Astrocyte of the cerebellum (primary cell): ENCODE results near the gene LRRC45.

ENCODE experiments used
- DNase-seq: peaks from one replicate; pipeline ENCODE4 v3.0.0-alpha.2; 2011; ENCODE audit warnings: low read depth
- H3K4me3 ChIP-seq: 2 replicates; pipeline ENCODE4 v1.5.1; 2011; ENCODE audit warnings: mild to moderate bottlenecking, low read depth, low read length, moderate library complexity
- in situ Hi-C: cut with HindIII; loops from 2 replicates; pipeline ENCODE4 v1.10.0; 2017; ENCODE audit warnings: low sequenced_read_pairs
- TF ChIP-seq, protein P1 (sequence below): IDR thresholded peaks from 2 replicates; pipeline ENCODE4 v1.5.1; 2012; ENCODE audit warnings: low read length, low read depth, moderate library complexity, mild to moderate bottlenecking; ENCODE audit errors: missing control alignments

Gene LRRC45

DNA sequence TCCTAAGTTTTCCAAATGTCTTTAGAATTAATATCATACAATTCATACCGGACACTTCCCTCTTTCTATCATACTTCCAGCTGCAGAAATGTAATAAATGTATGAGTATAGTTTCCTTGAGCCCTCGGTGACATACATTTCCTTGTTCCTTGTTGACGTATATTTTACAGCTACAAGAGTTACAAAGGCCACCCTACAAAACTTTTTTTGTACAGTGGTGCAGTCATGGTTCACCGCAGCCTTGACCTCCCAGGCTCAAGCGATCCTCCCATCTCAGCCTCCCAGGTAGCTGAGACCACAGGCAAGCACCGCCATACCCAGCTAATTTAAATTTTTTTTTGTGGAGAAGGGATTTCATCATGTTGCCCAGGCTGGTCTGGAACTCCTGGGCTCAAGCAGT, 49.7 kb downstream of the LRRC45 start:
- TF ChIP-seq, protein P1, sequence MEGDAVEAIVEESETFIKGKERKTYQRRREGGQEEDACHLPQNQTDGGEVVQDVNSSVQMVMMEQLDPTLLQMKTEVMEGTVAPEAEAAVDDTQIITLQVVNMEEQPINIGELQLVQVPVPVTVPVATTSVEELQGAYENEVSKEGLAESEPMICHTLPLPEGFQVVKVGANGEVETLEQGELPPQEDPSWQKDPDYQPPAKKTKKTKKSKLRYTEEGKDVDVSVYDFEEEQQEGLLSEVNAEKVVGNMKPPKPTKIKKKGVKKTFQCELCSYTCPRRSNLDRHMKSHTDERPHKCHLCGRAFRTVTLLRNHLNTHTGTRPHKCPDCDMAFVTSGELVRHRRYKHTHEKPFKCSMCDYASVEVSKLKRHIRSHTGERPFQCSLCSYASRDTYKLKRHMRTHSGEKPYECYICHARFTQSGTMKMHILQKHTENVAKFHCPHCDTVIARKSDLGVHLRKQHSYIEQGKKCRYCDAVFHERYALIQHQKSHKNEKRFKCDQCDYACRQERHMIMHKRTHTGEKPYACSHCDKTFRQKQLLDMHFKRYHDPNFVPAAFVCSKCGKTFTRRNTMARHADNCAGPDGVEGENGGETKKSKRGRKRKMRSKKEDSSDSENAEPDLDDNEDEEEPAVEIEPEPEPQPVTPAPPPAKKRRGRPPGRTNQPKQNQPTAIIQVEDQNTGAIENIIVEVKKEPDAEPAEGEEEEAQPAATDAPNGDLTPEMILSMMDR: no peak
- DNase-seq: no peak
- no peak overlapping the region for H3K4me3 ChIP-seq
- in situ Hi-C loops: no loop called here

DNA sequence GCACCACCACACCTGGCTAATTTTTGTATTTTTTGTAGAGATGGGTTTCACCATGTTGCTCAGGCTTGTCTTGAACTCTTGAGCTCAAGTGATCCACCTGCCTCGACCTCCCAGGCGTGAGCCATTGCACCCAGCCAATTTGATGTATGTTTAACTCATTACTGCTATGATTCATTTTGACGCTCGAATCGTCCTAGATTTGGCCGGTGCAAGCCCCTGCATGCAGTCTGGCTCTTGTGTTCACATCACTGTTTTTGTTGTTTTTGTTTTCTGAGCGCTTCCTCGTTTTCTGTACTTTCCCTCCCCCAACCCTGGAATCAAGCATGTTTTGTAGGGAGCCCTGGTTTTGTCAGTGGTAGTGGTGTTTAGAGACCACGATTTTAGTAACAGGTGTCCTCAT, 50.3 kb downstream of the LRRC45 start:
- in situ Hi-C loops: no loop called here
- DNase-seq: no peak
- no peak overlapping the region for H3K4me3 ChIP-seq
- TF ChIP-seq, protein P1: no peak

DNA sequence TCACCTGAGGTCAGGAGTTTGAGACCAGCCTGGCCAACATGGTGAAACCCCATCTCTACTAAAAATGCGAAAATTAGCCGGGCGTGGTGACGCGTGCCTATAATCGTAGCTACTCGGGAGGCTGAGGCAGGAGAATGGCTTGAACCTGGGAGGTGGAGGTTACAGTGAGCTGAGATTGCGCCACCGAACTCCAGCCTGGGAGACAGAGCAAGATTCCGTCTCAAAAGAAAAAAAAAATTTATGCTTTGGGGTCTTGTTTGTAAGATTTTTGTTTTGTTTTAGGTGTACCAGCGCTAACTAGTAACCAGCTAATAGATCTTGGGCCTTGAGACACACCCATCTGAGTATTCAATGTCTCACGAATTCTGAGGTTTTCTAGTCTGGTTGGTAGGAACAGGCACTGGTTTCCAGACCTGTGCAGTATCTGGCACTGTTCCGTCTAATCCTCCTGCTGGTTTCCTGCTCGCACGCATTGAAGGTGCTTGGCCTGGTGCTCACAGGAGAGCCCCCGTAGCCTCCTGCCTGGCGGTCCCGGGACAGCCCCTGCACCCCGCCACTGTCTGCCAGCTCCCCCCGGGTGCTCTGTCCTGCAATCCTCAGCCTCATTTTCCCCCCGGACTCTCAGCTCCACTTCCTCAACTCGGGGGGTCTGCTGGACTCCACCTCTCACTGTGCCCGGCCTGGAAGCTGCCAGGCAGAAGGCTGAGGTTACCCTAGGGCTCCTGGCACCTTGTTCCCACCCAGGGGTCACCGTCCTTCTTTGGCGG, 53.1 kb downstream of the LRRC45 start:
- no peak overlapping the region for H3K4me3 ChIP-seq
- in situ Hi-C loops: no loop called here
- no peak for DNase-seq
- TF ChIP-seq, protein P1: no peak

DNA sequence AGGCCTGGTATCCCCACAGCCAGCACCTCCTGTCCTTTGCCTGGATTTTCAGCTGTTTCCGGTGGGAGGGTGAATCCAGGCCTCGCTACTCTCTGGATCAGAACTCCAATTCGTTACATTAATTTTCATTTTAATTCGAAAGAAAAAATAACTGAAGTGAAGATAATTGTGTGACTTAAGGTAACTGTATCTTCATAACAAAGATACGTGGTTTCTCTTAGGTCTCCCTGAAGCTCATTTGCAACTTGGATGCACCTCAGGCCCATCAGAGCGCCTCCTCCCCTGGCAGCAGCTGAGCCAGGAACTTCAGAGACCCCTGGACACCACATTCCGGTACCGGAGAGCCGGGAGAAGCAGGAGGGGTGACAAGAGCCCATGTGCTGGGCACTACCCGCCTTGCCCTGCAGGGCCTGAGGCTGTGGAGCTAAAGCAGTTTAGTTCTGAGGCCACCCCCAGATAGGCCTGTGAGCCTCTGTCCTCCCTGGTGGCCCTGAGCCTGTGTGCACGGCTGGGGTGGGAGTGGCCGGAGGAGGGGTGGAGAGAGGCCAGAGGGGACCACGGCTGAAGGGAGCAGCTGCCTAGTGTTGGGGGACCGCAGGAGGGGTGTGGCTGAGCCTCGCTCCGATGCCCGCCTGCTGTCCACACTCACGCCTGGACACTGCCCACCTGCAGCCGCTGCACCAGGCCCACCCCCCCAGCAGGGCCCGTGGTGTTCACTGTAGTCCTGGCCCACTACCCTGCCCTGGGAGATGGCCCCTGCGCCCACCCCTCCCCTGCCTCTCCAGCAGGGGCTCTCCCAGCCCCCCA, 53.9 kb downstream of the LRRC45 start:
- no peak overlapping the region for H3K4me3 ChIP-seq
- DNase-seq: no peak
- in situ Hi-C loops: no loop called here
- TF ChIP-seq, protein P1: no peak

DNA sequence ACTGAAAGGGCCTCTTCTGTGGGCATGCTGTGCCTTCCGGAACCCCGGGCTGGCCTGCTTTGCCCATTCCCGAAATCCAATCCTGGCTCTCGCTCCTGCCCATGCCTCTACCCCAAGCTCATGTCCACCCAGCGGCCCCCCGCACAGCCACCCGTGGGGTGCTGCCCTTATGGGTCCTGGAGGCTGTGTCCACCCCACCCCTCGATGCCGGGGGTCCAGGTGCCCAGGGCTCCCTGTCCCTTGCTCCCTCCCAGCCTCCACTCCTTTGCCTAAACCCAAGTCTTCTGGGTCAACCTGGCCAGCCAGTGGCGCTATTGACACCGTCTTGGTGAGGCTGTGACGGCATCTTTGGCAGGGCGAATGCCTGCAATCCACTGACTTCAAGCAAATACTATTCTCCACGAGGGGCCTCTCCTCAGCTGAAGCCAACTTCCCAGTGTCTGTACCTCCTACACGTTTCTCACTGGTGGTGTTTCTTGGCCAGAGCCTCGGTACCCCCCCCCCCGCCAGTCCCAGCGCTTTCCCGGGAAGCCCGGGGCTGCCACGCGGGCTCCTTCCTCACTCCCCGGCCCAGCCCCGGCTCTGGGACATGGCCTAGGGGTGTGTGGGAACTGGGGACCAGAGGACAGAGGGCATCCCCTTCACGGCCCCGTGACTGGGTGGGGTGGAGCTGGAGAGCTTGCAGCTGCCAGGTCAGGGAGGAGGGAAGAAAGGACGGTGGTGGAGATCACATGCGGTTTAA, 54.7 kb downstream of the LRRC45 start:
- no peak overlapping the region for H3K4me3 ChIP-seq
- TF ChIP-seq, protein P1: no peak
- DNase-seq: no peak
- in situ Hi-C loops: no loop called here

DNA sequence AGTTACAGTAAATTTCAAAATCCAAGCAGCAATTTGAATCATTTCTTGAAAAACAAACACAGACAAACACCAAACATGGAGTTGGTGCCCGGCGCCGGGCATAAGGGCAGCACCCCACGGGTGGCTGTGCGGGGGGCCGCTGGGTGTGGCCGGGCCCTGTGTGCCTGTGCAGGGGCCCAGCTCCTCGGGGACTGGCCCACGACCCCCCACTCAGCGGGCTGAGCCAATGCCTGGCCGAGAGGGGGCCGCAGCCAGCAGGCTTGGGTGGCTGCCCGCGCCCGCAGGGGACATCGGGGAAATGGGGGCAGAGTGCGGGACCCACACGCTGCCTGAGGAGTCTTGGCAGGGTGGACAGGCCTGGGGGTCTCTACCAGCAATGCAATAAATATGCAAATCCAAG, 55.3 kb downstream of the LRRC45 start:
- no peak overlapping the region for H3K4me3 ChIP-seq
- TF ChIP-seq, protein P1: no peak
- in situ Hi-C loops: no loop called here
- DNase-seq: no peak
